HEK293 (cell line): ENCODE measurements around the gene SIAE.

Source experiments
- MYNN ChIP-seq: fragments of 450-650 bp; formaldehyde crosslinking; IDR thresholded peaks from 2 replicates; pipeline ENCODE4 v1.5.1; 2016; ENCODE audit warnings: missing biosample characterization, missing genetic modification characterization, borderline replicate concordance
- ZNF555 ChIP-seq: fragments of 450-650 bp; formaldehyde crosslinking; conservative IDR thresholded peaks from 2 replicates; pipeline ENCODE4 v1.5.1; 2017; ENCODE audit warnings: missing biosample characterization, mild to moderate bottlenecking, missing genetic modification characterization, inconsistent platforms

- TF ChIP-seq MYNN: no peak
- TF ChIP-seq ZNF555: no peak
Measured at GRCh38 chr11:124638500-124638899, 35.0 kb downstream of the SIAE start.
